ENCODE measurements around the gene SYCP2.

- TF ChIP-seq CTCF (optimal IDR thresholded peaks at IDR 0.05 in 1 of 3, IDR thresholded peaks at IDR 0.05 in 1 of 3, conservative IDR thresholded peaks at IDR 0.05 in 1 of 3; ENCODE audit: extremely low read depth in 1 of 3, insufficient read depth in 2 of 3, low read length in 3 of 3), result no peak
- TF ChIP-seq EZH2 (IDR thresholded peaks at IDR 0.05; ENCODE audit: low read length), result no peak
Measured at GRCh38 chr20:59817406-59817805, 116.0 kb downstream of the SYCP2 start.

All from keratinocyte (primary cell).